Activated CD4-positive, alpha-beta memory T cell treated with anti-CD3 and anti-CD28 coated beads, Interleukin-2, amount 10 ng/mL, durations not matched to agents 7 days and 5 days (primary cell): ENCODE measurements around the gene RPS14. TPM values are rescaled to one million over a fixed set of nuclear protein-coding genes. Genes with fewer than 3 reads are reported as not detected.
"Not testable (repeated sequence)": the region's sequence is repeated elsewhere in the genome, so short reads cannot be mapped to it uniquely, and the experiment has no call there.

ENCODE experiments used
- CTCF ChIA-PET: fragments of 350-600 bp; sonication (Branson Sonifier 250); formaldehyde crosslinking; loops from one replicate; lab custom pipeline; 2021; ENCODE audit warnings: antibody characterized with exemption, inconsistent platforms; lab: Charles Lee
- POLR2A ChIA-PET: fragments of 350-600 bp; sonication (Branson Sonifier 250); formaldehyde crosslinking; loops from one replicate; lab custom pipeline; 2021; ENCODE audit warnings: antibody characterized with exemption; lab: Charles Lee
- DNase-seq: peaks from one replicate; pipeline ENCODE4 v3.0.0-alpha.2; 2020
- H3K27ac Mint-ChIP-seq: one replicate; pipeline ENCODE4 v1.8.0; 2021; ENCODE audit warnings: mild to moderate bottlenecking, mixed read lengths
- H3K27me3 Mint-ChIP-seq: one replicate; pipeline ENCODE4 v1.8.0; 2021; ENCODE audit warnings: mixed read lengths
- H3K36me3 Mint-ChIP-seq: one replicate; pipeline ENCODE4 v1.8.0; 2021; ENCODE audit warnings: low read depth, mixed read lengths
- H3K4me1 Mint-ChIP-seq: one replicate; pipeline ENCODE4 v1.8.0; 2021; ENCODE audit warnings: mixed read lengths
- H3K4me3 Mint-ChIP-seq: one replicate; pipeline ENCODE4 v1.8.0; 2021; ENCODE audit warnings: mild to moderate bottlenecking, mixed read lengths
- H3K9me3 Mint-ChIP-seq: one replicate; pipeline ENCODE4 v1.8.0; 2021; ENCODE audit warnings: mixed read lengths
- total RNA-seq, 2 experiments: library from RNA; stranded (reverse); gene quantifications; one replicate each; pipeline ENCODE4 v1.2.3, GENCODE V29; 2021

The RPS14 gene
- total RNA-seq, 2 experiments from 2014 or later, result 2,316 to 2,367 TPM

GRCh38 chr5:150419630-150420270, 29.8 kb downstream of the RPS14 start:
- ChIA-PET CTCF (interaction anchor here (0.6 to 0.8 kb wide), 2 partner anchors 9 to 30 kb away, joined by 3 read pairs; partner anchors contain the start of gene RPS14), POLR2A (interaction anchor here (1.0 kb wide), 1 partner anchor 8 kb away, joined by 3 read pairs; no protein-coding TSS in a partner anchor)
- Mint-ChIP-seq H3K4me3 (no peak overlapping the region), H3K36me3 (no peaks in the 10 kb centered on the region), H3K9me3 (no peaks in the 10 kb centered on the region), H3K27ac (no peak overlapping the region), H3K4me1 (peaks cover 5% of the 10 kb centered on the region), H3K27me3 (peaks cover 4% of the 10 kb centered on the region)
- no peak for DNase-seq

DNA sequence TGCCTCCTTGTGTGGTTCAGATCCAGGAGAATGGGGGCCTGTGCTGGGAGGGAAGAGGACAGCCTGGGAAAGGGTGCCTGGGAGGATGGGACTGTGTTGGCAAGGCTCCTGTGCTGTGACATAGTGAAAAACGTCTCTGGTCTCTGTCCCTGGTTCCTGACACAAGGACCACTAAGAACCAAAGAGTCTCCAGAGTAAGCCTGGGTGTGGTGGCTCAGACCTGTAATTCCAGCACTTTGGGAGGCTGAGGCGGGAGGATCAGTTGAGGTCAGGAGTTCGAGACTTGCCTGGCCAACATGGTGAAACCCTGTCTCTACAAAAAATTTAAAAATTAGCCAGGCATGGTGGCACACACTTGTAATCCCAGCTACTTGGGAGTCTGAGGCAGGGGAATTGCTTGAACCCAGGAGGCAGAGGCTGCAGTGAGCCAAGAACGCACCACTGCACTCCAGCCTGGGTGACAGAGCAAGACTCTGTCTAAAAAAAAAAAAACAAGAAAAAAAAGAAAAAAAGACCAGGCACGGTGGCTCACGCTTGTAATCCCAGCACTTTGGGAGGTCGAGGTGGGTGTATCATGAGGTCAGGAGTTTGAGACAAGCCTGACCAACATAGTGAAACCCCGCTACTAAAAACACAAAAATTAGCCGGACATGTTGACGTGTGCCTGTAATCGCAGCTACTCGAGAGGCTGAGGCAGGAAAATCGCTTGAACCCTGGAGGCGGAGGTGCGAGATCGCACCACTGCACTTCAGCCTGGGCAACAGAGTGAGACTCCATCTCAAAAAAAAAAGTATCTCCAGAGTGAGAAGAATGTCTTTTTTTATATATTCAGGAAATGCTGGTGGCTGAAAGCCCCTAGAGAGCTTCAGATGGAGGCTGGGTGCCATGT, 35.4 kb downstream of the RPS14 start:
- CTCF ChIA-PET, result interaction anchor here (1.4 to 2.0 kb wide), 3 partner anchors 19 to 35 kb away, joined by 4 to 9 read pairs (median 6); partner anchors contain the start of gene RPS14
- peaks cover 28% of the 10 kb centered on the region for H3K4me1 Mint-ChIP-seq
- not testable (repeated sequence) for DNase-seq, H3K27me3 Mint-ChIP-seq, H3K9me3 Mint-ChIP-seq, H3K4me3 Mint-ChIP-seq
- POLR2A ChIA-PET, result interaction anchor here (1.0 to 5.5 kb wide), 7 partner anchors 8 to 370 kb away, joined by 3 to 74 read pairs (median 18); partner anchors contain the start of genes RPS14 and TCOF1
- peak overlapping the region; percentile 97 for H3K27ac Mint-ChIP-seq
- peaks cover 19% of the 10 kb centered on the region for H3K36me3 Mint-ChIP-seq

DNA sequence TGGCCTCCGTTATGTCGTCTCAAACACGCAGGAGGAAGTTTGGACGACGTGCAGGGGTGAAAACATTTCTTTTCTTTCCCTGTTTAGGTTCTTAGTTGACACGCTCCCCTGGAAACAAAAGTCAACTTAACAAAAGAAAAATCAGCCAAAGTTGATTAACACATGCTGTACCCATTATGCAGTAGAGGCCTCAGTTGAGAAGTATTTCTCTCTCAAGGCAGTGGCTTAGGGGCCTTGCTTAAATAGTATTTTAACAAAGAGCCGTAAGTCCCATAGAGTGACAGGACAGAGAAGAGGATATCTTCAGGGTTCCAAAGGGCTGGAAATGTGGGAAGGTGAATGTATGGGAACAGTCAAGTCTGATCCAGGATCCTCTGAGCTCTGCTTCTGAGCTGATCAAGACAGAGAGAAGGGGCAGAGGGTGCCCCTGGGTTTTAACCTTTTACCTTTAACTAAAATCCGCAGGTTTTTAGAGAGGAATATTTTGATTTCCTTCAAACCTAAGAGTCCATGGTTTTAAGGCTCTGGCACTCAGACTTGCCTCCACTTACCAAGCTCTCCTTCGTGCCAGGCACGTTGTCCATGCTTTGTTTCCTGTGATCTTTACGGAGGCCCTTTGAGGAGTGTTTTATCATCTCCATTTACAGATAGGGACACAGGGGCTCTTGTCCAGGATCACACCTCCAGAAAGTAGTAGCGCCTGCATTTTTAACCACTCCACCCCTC, 36.2 kb downstream of the RPS14 start:
- POLR2A ChIA-PET, result interaction anchor here (0.7 to 5.5 kb wide), 20 partner anchors 9 to 810 kb away, joined by 3 to 74 read pairs (median 4); partner anchors contain the start of genes RBM22, RPS14, SMIM3 and TCOF1
- H3K4me3 Mint-ChIP-seq, result peak overlapping the region; percentile 94
- peaks cover 24% of the 10 kb centered on the region for H3K36me3 Mint-ChIP-seq
- CTCF ChIA-PET, result interaction anchor here (0.9 to 2.0 kb wide), 9 partner anchors 9 to 288 kb away, joined by 3 to 9 read pairs (median 5); partner anchors contain the start of genes RBM22 and RPS14
- H3K27ac Mint-ChIP-seq, result peak overlapping the region; percentile 97
- H3K27me3 Mint-ChIP-seq, result no peaks in the 10 kb centered on the region
- no peaks in the 10 kb centered on the region for H3K9me3 Mint-ChIP-seq
- H3K4me1 Mint-ChIP-seq, result peaks cover 33% of the 10 kb centered on the region
- no peak for DNase-seq

- DNase-seq, result peak; percentile 96
- peak within 1 kb of the TSS; percentile 94 for H3K4me3 Mint-ChIP-seq
- H3K36me3 Mint-ChIP-seq, result peaks cover 28% of the 10 kb centered on the region
- no peaks in the 10 kb centered on the region for H3K9me3 Mint-ChIP-seq
- H3K4me1 Mint-ChIP-seq, result peaks cover 39% of the 10 kb centered on the region
- no peaks in the 10 kb centered on the region for H3K27me3 Mint-ChIP-seq
- peak within 1 kb of the TSS; percentile 97 for H3K27ac Mint-ChIP-seq
- ChIA-PET POLR2A (interaction anchor here (0.7 to 5.5 kb wide), 23 partner anchors 9 to 811 kb away, joined by 3 to 74 read pairs (median 4); partner anchors contain the start of genes RBM22, RPS14, SMIM3 and TCOF1), CTCF (interaction anchor here (0.9 to 2.0 kb wide), 9 partner anchors 10 to 289 kb away, joined by 3 to 9 read pairs (median 5); partner anchors contain the start of genes RBM22 and RPS14)
These were observed 37.0 kb downstream of the RPS14 start, which contains the start of gene CD74 for GRCh38 chr5:150412319-150413175. TSS of gene CD74 (minus strand) at chr5:150412910. CDS start at chr5:150412749, 161 bp downstream.

- peak overlapping the region; percentile 97 for H3K27ac Mint-ChIP-seq
- POLR2A ChIA-PET, result interaction anchor here (0.9 to 5.5 kb wide), 16 partner anchors 9 to 802 kb away, joined by 3 to 74 read pairs (median 7); partner anchors contain the start of genes HMGXB3, RBM22, RPS14 and TCOF1
- H3K27me3 Mint-ChIP-seq, result no peaks in the 10 kb centered on the region
- peaks cover 41% of the 10 kb centered on the region for H3K4me1 Mint-ChIP-seq
- CTCF ChIA-PET, result interaction anchor here (0.7 to 2.7 kb wide), 11 partner anchors 8 to 248 kb away, joined by 3 to 14 read pairs (median 6); no protein-coding TSS in a partner anchor
- peak overlapping the region; percentile 94 for H3K4me3 Mint-ChIP-seq
- peak; percentile 86 for DNase-seq
- peaks cover 36% of the 10 kb centered on the region for H3K36me3 Mint-ChIP-seq
- H3K9me3 Mint-ChIP-seq, result no peaks in the 10 kb centered on the region
These were observed 38.1 kb downstream of the RPS14 start for GRCh38 chr5:150411245-150411979.

- Mint-ChIP-seq H3K27me3 (no peaks in the 10 kb centered on the region), H3K27ac (peak overlapping the region; percentile 97), H3K4me3 (peak overlapping the region; percentile 94), H3K4me1 (peaks cover 41% of the 10 kb centered on the region), H3K36me3 (peaks cover 43% of the 10 kb centered on the region), H3K9me3 (no peaks in the 10 kb centered on the region)
- peak; percentile 64 for DNase-seq
- CTCF ChIA-PET, result interaction anchor here (0.7 to 2.7 kb wide), 14 partner anchors 9 to 248 kb away, joined by 3 to 14 read pairs (median 5); partner anchors contain the start of gene RPS14
- POLR2A ChIA-PET, result interaction anchor here (0.9 to 5.5 kb wide), 16 partner anchors 9 to 746 kb away, joined by 3 to 74 read pairs (median 5); partner anchors contain the start of genes HMGXB3, RBM22, RPS14 and TCOF1
These were observed 38.9 kb downstream of the RPS14 start for GRCh38 chr5:150410524-150411244.

GRCh38 chr5:150409638-150410523, 39.7 kb downstream of the RPS14 start:
- Mint-ChIP-seq H3K36me3 (peaks cover 49% of the 10 kb centered on the region), H3K4me1 (peaks cover 41% of the 10 kb centered on the region), H3K27me3 (no peaks in the 10 kb centered on the region), H3K9me3 (no peaks in the 10 kb centered on the region), H3K27ac (peak overlapping the region; percentile 97), H3K4me3 (peak overlapping the region; percentile 94)
- CTCF ChIA-PET, result interaction anchor here (0.8 to 2.7 kb wide), 9 partner anchors 10 to 59 kb away, joined by 3 to 14 read pairs (median 6); partner anchors contain the start of gene RPS14
- POLR2A ChIA-PET, result interaction anchor here (0.9 to 5.5 kb wide), 13 partner anchors 8 to 410 kb away, joined by 3 to 74 read pairs (median 5); partner anchors contain the start of genes HMGXB3, RBM22, RPS14 and TCOF1
- peak; percentile 73 for DNase-seq

- H3K36me3 Mint-ChIP-seq, result peaks cover 56% of the 10 kb centered on the region
- H3K4me1 Mint-ChIP-seq, result peaks cover 35% of the 10 kb centered on the region
- no peaks in the 10 kb centered on the region for H3K9me3 Mint-ChIP-seq
- POLR2A ChIA-PET, result interaction anchor here (0.8 to 5.5 kb wide), 2 partner anchors 7 to 34 kb away, joined by 4 to 74 read pairs; no protein-coding TSS in a partner anchor
- peak overlapping the region; percentile 52 for H3K27ac Mint-ChIP-seq
- H3K4me3 Mint-ChIP-seq, result peak overlapping the region; percentile 94
- H3K27me3 Mint-ChIP-seq, result no peaks in the 10 kb centered on the region
- CTCF ChIA-PET, result no interaction called here
- no peak for DNase-seq
These were observed 41.2 kb downstream of the RPS14 start for GRCh38 chr5:150408231-150408943.
